GM18520 (cell line): ENCODE data around the gene CCT5.

ENCODE experiments used
- ATAC-seq: cut with Tn5 transposase; IDR thresholded peaks from one replicate; pipeline ENCODE4 v1.9.1; 2021; ENCODE audit not compliant: unreplicated experiment

Gene CCT5

DNA sequence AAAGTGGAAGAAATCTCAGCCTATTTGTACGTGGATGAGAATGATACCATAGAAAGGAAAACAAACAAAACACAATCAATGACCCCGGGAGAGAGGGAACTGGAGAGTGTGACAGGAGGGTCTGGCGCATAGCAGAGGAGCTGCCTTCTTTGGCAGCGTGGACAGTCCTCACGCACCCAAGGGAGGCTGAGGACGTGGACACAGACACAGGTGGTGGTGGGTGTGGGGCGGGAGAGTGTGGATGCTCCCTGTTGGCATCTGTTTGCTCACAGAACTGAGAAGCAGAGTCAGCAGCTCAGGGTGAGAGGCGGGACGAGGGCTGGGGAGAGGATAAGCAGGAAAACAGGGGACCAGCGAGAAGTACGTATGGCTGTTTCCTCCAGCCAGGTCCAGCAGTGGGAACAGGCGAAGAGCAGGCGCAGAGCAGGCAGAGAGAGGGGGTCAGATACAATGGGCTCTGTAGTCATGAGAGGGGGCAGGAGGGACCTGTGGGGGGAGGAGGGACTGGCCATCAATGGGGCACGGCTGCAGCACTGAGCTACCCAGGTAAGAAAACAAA lies 47.6 kb downstream of the CCT5 start:
- no peak for ATAC-seq

DNA sequence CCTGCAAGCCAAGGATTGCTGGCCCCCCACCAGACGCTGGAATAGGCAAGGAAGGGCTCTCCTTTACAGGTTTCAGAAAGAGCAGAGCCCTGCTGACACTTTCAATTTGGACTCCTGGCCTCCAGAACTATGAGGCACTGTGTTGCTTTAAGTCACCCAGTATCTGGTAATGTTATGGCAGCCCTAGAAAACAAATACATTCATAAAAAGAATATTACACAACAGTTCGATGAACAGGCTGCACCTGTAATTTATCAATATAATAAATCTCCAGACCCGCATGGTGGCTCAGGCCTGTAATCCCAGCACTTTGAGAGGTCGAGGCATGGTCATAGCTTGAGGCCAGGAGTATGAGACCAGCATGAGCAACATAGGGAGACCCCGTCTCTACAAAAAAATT lies 50.2 kb downstream of the CCT5 start:
- no peak for ATAC-seq

DNA sequence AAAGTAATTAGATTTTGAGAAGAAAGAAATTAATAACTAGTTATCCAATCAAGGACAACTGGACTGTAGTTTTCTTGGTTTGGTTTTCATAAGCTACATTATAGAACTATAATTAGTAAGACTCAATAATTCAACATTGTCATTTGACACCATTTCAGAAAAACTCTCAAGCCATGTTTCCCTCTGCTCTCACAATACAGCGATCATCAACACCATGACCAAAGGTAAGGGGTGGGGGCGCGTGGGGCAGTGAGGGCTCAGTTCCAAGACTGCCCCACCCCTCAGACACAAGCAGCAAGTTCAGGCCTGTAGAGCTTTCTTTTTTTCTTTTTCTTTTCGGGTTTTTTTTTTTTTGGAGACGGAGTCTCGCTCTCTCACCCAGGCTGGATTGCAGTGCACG lies 51.2 kb downstream of the CCT5 start:
- no peak for ATAC-seq

DNA sequence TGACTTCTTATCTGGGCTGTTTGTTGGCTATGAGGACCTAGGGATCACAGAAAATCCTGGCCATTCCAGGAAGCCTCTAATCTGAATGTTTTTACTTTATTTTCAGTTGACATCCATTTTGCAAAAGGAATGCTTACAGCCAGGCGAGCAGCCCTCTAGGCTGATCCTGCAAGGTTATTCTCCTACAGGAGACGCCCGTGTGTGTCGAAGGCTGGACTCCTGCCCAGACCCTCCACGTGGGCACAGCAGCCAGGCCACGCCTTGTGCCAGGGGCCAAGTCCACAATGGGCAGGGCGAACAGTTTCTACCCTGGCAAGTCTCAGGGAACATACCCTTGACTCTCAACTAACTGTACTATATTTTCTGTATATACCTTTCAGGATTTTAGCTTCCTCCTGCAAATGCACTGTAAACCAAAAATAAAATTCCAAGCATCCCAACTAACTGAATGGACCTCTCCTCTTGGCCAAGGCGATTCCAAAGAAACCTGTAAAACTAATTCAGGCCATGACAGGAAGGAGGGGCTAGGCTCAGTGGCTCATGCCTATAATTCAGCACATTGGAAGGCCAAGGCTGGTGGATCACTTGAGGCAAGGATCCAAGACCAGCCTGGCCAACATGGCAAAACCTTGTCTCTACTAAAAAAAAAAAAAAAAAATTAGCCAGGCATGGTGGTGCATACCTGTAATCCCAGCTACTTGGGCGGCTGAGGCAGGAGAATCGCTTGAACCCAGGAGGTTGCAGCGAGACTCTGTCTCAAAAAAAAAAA lies 51.9 kb downstream of the CCT5 start:
- no peak for ATAC-seq

DNA sequence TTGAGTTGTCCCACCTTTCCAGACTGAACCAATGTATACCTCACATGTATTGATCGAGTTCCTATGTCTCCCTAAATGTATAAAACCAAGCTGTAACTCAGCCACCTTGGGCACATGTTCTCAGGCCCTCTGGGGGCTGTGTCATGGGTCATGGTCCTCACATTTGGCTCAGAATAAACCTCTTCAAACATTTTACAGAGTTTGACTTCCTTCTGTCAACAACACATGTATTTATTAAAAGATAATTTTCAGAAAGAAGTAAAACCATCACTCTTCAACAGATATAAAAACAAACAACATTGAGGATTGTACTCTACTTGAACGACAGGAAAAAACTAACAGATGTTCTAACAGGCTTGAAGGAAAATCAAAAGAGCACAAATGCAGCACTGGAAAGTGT lies 53.1 kb downstream of the CCT5 start:
- no peak for ATAC-seq

DNA sequence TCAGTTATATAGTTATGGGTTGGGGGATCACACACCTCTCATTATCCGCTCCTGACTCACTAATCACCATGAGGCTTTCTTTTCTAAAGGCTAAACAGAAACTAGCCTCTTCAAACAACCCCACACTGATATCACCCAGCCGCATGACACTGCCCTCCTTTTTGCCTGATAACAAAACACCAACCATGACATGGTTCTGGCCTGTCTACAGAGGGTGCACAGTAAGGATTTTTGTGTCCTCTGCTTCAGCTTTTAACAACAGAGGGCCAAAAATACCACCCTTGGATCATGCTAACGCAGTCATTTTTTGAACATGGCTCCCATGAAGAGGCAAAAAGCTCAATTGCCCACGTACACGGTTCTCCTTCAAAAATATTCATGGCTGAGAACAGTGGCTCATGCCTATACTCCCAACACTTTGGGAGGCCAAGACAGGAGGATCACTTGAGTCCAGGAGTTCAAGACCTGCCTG lies 53.7 kb downstream of the CCT5 start:
- ATAC-seq = no peak

DNA sequence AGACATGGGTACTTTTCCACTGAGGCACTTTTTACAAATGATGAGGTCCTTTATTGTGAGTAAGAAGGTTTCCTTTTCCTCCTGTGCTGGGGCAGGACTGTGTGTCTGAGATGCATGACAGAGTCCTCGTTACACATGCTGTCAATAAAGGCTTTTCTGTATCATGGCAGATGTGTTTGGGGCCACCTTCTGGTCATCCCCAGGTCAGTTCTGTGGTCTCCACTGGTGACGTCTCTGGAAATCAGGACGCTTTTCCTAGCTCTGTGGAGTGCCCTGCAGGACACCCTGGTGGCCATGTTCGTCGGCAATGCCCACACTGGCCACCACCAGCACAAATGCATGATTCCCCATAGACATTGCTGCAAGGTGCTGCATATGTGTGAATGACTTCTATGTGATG lies 54.9 kb downstream of the CCT5 start:
- no peak for ATAC-seq

DNA sequence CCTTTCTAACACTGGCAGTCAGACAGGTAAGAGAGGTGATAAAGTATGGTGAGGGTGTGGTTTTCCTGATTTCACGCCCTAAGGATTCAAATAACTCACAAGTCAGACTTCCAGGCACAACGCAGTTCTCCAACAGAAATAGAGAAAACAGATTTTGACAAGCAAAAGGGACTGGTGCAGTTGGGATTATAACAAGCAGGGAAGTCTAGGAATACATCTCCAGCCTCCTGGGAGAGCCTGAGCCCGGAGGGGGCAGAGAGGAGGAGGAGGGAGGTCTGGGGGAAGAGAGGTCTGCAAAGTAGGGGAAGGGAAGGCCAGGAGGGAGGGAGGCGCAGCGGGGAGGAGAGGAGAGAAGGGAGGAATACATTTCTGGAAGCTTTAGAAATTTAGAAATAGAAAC lies 56.0 kb downstream of the CCT5 start:
- no peak for ATAC-seq

DNA sequence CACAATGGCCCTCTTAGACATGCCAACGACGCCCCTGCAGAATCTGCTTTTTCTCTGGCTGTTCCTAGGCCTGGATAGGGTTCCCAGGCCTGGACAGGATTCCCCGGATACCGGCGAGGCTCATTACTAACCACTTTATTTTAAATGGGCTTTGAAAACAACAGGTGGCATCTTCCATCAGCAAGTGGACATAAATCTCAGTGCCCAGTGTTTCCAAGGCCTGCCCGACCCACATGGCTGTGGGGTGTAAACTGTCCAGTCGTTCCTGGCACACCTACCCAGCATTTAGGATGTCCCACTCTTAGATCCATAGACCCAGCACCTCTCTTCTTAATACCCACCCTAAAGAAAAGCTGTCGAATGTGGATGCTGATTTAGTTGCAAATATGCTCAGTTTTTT lies 56.7 kb downstream of the CCT5 start:
- ATAC-seq = no peak

DNA sequence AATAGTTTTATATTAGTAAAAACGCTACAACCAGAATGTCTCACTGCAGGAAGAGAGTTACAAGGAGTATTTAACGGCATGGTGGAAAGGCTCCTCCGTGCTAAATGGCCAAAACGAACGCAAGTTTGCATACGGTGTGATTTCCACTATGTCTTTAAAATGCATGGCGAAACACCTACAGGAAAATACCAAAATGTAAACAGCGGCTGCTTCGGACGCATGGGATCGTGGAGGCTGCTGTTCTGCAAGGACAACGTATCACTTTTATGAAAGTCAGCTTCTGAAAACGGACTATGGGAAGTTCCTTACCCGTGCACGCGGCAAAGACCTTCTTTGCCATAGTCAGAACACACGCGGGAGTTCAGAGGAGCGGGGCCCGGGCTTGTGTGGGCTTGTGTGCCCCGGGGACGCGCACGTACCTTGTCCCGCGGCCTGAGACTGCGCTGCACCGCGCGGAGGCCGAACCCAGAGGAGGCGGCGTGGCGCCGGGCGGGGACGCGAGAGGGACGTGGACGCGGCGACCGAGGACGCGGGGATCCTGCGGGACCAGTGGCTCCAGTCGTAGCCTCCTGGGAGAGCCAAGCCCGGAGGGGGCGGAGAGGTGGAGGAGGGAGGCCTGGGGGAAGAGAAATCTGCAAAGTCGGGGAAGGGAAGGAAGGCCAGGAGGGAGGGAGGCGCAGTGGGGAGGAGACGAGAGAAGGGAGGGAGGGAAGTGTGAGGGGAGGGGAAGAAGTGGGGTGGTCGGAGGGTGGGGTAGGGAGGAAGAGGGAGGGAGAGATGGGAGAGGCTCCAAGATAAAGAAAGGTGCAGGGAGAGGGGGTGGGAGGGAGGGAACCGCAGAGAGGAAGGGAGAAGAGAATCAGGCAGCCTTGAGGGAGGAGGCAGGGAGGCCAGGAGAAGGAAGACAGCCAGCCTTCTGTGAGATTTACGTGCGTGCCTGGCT lies 57.4 kb downstream of the CCT5 start, which contains the start of gene CMBL:
Gene CMBL (minus strand): TSS at position 697 of the 943 bp plus-strand sequence. CDS start 17,140 bp downstream, outside the sequence.
- peak; percentile 56 for ATAC-seq

DNA sequence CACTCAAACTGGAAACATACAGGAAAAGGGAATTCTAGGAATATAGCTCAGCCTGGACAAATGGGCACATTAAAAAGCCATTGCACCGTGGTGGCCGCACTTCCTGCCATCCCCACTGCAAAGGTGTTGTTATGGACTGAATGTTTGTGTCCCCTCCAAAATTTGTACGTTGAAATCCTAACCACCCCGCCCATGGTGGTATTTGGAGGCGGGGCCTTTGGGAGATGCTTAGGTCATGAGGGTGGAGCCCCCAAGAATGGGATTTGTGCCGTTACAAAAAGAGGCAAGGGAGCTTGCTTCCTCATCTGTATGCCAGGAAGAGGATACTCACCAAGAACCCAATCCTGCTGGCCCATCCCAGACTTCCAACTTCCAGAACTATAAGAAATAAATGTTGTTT lies 58.8 kb downstream of the CCT5 start:
- no peak for ATAC-seq

DNA sequence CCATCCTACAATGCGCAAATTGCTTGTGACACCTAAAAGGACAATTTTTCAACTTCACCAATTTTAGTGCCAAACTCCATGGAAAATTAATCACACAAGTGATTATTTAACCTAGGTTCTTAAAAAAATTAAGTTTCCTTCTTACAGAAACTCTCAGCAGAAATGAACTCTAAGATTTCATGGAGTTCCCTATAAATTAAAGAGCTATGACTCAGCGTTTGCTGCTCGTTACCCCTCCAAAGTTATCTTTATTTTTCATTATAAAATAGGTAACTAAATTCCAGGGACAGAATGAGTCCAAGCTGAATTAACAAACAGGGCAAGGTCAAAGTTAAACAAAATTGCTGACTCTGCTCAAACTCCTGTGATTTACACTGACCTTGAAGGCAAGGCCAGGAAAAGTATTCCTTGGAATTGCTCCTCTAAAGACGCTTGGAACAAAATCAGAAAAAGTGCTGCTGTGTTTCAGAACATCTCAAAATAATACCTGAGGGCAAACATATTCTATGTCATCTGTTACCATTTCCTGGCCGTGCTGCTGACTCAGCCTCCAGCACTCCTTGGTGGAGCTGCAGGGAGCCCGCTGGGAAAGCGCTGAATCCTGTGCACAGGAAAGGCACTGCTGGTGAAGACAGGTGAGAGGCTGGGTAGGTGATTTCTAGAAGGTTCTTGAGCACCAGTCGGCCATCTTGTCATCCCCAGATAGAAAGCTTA lies 60.1 kb downstream of the CCT5 start:
- ATAC-seq = no peak

DNA sequence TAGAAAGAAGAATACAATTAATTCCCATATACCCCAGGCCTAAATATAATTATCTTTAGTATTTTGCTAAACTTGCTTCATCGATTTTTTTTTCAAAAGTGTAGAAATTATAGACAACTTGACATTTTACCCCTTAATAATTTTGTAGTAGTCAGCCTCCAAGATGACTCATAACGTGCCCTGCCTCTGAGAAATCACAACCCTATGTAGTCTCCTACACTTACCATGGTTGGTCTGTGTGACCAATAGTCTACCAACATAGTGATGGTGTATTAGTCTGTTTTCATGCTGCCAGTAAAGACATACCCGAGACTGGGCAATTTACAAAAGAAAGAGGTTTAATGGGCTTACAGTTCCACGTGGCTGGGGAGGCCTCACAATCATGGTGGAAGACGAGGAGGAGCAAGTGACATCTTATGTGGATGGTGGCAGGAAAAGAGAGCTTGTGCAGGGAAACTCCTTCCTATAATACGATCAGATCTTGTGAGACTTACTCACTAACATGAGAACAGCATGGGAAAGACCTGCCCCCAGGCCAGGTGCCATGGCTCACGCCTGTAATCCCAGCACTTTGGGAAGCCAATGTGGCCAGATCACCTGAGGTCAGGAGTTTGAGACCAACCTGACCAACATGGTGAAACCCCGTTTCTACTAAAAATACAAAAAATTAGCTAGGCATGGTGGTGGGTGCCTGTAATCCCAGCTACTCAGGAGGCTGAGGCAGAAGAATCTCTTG lies 60.9 kb downstream of the CCT5 start:
- ATAC-seq = peak; percentile 68

DNA sequence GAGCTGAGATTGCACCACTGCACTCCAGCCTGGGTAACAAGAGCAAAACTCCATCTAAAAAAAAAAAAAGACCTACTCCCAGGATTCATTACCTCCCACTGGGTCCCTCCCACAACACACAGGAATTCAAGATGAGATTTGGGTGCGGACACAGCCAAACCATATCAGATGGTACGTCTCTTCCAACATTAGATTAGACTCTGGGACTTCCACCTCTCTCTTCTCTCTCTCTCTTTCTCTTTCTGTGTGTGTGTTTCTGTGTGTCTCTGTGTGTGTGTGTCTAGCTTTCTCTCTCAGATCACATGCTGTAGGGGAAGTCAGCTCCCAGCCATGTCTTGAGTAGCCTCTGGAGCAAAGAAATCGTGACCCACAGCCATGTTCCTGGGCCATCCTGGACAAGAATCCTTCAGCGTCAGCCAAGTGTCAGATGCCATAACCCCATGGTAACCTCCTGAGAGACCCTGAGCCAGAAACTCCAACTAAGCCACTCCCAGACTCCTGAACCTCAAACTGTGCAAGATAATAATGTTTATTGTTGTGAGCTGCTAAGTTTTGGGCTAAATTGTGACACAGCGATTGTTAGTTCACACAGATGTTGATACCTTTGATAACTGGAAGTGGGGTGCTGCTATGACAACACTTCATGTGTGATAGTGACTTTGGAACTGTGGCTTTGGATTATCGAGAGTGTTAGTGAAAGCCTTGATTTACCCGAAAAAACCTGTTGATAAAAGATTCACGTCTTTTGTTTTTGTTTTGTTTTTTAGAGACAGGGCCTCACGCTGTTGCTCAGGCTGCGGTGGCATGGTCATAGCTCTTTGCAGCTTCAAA lies 61.7 kb downstream of the CCT5 start:
- no peak for ATAC-seq

DNA sequence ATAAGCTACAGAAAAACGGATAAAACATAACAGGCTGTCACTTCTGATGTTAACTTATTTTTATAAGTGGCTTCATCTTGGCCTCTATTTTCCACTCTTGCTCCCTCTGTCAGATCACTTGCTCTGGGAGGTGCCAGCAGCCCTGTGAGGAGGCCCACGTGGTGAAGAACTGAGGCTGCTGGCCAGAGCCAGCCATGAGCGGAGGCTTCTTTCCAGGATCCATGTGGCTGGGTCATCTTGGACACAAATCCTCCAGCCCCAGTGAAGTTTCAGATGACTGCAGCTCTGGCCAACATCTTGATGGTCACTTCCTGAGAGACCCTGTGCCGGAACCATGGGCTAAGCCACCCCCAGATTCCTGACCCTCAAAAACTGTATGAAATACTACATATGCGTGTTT lies 65.1 kb downstream of the CCT5 start:
- ATAC-seq = no peak
